A549 (cell line): ENCODE measurements around the gene KLF16.

Experiments used
- CBX8 ChIP-seq: fragments of 200-600 bp; sonication (generic); IDR thresholded peaks from 2 replicates; pipeline ENCODE4 v1.6.1; 2016
- POLR2A ChIP-seq: IDR thresholded peaks from 2 replicates; pipeline ENCODE4 v1.6.1; 2012; ENCODE audit warnings: mild to moderate bottlenecking, low read length
- POLR2AphosphoS2 ChIP-seq: conservative IDR thresholded peaks from 2 replicates; pipeline ENCODE4 v1.6.1; 2012; ENCODE audit warnings: low read length, improper control_type of control experiment, inconsistent platforms
- RAD21 ChIP-seq, 2 experiments: fragments of >200 bp in 1 of 2; sonication (Bioruptor Twin) in 1 of 2; formaldehyde crosslinking in 1 of 2; IDR thresholded peaks in 1 of 2; conservative IDR thresholded peaks in 1 of 2; 2 replicates in 1 of 2; 3 replicates in 1 of 2; pipeline ENCODE4 v1.6.1; 2012 to 2018; ENCODE audit warnings: inconsistent platforms in 1 of 2
- TF ChIP-seq, protein P1 (sequence below): fragments of >200 bp; sonication (Bioruptor Twin); formaldehyde crosslinking; IDR thresholded peaks from 3 replicates; pipeline ENCODE4 v1.5.1; 2016
- TF ChIP-seq, protein P2 (sequence below): fragments of >200 bp; sonication (Bioruptor Twin); formaldehyde crosslinking; IDR thresholded peaks from 3 replicates; pipeline ENCODE4 v1.6.1; 2016

DNA sequence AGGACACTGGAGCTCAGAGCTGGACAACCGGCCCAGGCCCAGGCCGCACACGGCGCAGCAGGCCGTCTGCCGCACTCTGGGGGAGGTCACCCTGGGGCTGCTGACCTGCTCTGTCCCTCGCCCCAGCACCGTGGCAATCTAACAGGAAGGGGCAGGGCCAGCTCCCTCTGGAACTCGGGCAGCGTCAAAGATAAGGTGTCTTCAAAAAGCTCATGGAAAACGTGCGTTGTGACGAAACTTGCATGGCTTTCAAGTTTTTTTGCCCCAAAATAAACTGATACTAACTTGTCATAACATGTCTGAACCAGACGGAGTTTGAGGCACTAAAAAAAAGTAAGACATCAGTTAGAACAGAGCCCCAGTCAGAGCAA lies 39.1 kb downstream of the KLF16 start:
- TF ChIP-seq, protein P1, sequence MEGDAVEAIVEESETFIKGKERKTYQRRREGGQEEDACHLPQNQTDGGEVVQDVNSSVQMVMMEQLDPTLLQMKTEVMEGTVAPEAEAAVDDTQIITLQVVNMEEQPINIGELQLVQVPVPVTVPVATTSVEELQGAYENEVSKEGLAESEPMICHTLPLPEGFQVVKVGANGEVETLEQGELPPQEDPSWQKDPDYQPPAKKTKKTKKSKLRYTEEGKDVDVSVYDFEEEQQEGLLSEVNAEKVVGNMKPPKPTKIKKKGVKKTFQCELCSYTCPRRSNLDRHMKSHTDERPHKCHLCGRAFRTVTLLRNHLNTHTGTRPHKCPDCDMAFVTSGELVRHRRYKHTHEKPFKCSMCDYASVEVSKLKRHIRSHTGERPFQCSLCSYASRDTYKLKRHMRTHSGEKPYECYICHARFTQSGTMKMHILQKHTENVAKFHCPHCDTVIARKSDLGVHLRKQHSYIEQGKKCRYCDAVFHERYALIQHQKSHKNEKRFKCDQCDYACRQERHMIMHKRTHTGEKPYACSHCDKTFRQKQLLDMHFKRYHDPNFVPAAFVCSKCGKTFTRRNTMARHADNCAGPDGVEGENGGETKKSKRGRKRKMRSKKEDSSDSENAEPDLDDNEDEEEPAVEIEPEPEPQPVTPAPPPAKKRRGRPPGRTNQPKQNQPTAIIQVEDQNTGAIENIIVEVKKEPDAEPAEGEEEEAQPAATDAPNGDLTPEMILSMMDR: no peak
- TF ChIP-seq CBX8: no peak
- TF ChIP-seq, protein P2, sequence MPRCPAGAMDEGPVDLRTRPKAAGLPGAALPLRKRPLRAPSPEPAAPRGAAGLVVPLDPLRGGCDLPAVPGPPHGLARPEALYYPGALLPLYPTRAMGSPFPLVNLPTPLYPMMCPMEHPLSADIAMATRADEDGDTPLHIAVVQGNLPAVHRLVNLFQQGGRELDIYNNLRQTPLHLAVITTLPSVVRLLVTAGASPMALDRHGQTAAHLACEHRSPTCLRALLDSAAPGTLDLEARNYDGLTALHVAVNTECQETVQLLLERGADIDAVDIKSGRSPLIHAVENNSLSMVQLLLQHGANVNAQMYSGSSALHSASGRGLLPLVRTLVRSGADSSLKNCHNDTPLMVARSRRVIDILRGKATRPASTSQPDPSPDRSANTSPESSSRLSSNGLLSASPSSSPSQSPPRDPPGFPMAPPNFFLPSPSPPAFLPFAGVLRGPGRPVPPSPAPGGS: no peak
- no peak for TF ChIP-seq RAD21 (conservative IDR thresholded peaks at IDR 0.05 in 1 of 2, IDR thresholded peaks at IDR 0.05 in 1 of 2)
- no peak for TF ChIP-seq POLR2A
- TF ChIP-seq POLR2AphosphoS2: no peak
